Caco-2 (cell line): ENCODE measurements around the gene PTGIR. TPM values are rescaled to one million over a fixed set of nuclear protein-coding genes. Genes with fewer than 3 reads are reported as not detected.

Source experiments
- BruUV-seq: library from RNA; stranded (reverse); fragments of 400-500 nt; replicated peaks from 2 replicates; lab custom pipeline; 2021; lab: Mats Ljungman, UMichigan
- CTCF ChIA-PET: fragments of 300-600 bp; sonication (Branson Sonifier 250); formaldehyde crosslinking; loops from one replicate; lab custom pipeline; 2022; ENCODE audit warnings: antibody characterized with exemption; lab: Charles Lee
- POLR2A ChIA-PET: fragments of 300-600 bp; sonication (Branson Sonifier 250); formaldehyde crosslinking; loops from one replicate; lab custom pipeline; 2022; ENCODE audit warnings: antibody characterized with exemption; lab: Charles Lee
- DNase-seq, 2 experiments: peaks; one replicate each; pipeline versions ENCODE4 v3.0.0 to v3.0.0-alpha.2; 2020 to 2022
- H3K27me3 ChIP-seq: replicated peaks from 2 replicates; pipeline ENCODE4 v1.6.0; 2011; ENCODE audit warnings: low read length; ENCODE audit not compliant: control insufficient read depth, insufficient read depth
- H3K36me3 ChIP-seq: 2 replicates; pipeline ENCODE4 v1.5.1; 2011; ENCODE audit warnings: low read length; ENCODE audit not compliant: control insufficient read depth, insufficient read depth
- H3K4me1 ChIP-seq: fragments of 250-450 bp; sonication (Bioruptor Pico); 2 replicates; pipeline ENCODE4 v1.5.1; 2020; ENCODE audit warnings: mild to moderate bottlenecking
- H3K4me3 ChIP-seq: 2 replicates; pipeline ENCODE4 v1.5.1; 2011; ENCODE audit warnings: low read depth, mild to moderate bottlenecking, control low read depth, low read length
- H3K9me3 ChIP-seq: fragments of 250-450 bp; sonication (Bioruptor Pico); 2 replicates; pipeline ENCODE4 v1.5.1; 2020; ENCODE audit warnings: mild to moderate bottlenecking, moderate library complexity
- H3K27ac Mint-ChIP-seq: one replicate; pipeline ENCODE4 v1.8.0; 2022; ENCODE audit warnings: mixed read lengths; ENCODE audit not compliant: unreplicated experiment
- H3K27me3 Mint-ChIP-seq: one replicate; pipeline ENCODE4 v1.8.0; 2022; ENCODE audit warnings: mixed read lengths; ENCODE audit not compliant: insufficient read depth, unreplicated experiment
- H3K36me3 Mint-ChIP-seq: one replicate; pipeline ENCODE4 v1.8.0; 2022; ENCODE audit warnings: mild to moderate bottlenecking, mixed read lengths; ENCODE audit not compliant: insufficient read depth, unreplicated experiment
- H3K4me1 Mint-ChIP-seq: one replicate; pipeline ENCODE4 v1.8.0; 2022; ENCODE audit warnings: low read depth, mixed read lengths; ENCODE audit not compliant: unreplicated experiment
- H3K4me3 Mint-ChIP-seq: one replicate; pipeline ENCODE4 v1.8.0; 2022; ENCODE audit warnings: mild to moderate bottlenecking, moderate library complexity, mixed read lengths; ENCODE audit not compliant: unreplicated experiment
- H3K9me3 Mint-ChIP-seq: one replicate; pipeline ENCODE4 v1.8.0; 2022; ENCODE audit warnings: mixed read lengths; ENCODE audit not compliant: unreplicated experiment
- intact Hi-C: fragments of 100-400 bp; cut with micrococcal nuclease; formaldehyde crosslinking; loops from one replicate; pipeline ENCODE4 v1.10.0; 2022; ENCODE audit not compliant: unreplicated experiment
- total RNA-seq: library from RNA; stranded (reverse); gene quantifications from 2 replicates; pipeline ENCODE4 v1.2.3, GENCODE V29; 2022
- TF ChIP-seq, protein P1 (sequence below), 2 experiments: fragments of 200-600 bp in 1 of 2; IDR thresholded peaks; 1 replicate in 1 of 2; 2 replicates in 1 of 2; pipeline versions ENCODE4 v1.5.1 to v1.8.0; 2011 to 2022; ENCODE audit warnings: antibody characterized with exemption in 1 of 2, control low read depth in 1 of 2, inconsistent platforms in 1 of 2, low read depth in 1 of 2, low read length in 1 of 2, mild to moderate bottlenecking in 1 of 2, moderate library complexity in 1 of 2; ENCODE audit not compliant: insufficient read depth in 1 of 2, severe bottlenecking in 1 of 2, unreplicated experiment in 1 of 2

PTGIR gene
- total RNA-seq, 1 experiment from 2014 or later: not detected

DNA sequence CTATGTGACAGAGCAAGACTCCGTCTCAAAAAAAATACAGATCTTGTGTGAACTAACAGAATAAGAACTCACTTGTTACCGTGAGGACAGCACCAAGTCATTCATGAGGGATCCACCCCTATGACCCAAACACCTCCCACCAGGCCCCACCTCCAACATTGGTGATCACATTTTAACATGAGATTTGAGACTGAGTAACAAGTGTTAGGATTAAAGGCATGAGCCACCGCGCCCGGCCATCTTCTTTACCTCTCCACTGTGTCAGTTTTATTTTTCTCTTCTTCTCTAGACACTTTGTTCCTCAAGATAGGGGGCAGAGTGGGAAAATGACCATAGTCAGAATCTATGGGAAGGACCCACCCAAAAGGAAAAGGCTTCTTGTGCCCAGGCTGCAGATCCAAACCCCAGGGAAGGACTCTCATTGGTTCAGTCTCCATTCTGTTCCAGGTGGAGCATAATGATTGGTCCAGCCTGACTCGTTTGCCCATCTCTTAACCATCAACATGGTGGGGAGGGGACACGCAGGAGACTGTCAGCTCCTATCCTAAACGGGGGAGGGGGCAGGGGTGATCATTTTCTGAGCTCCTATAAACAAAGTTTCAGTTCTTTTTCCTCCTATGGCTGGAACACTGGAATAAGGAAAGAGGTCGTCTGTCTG, 25.0 kb downstream of the PTGIR start:
- Mint-ChIP-seq H3K9me3 (no peaks in the 10 kb centered on the region), H3K36me3 (peaks cover 32% of the 10 kb centered on the region), H3K4me1 (no peaks in the 10 kb centered on the region), H3K4me3 (peak overlapping the region; percentile 94), H3K27ac (peak overlapping the region; percentile 100), H3K27me3 (no peaks in the 10 kb centered on the region)
- peak overlapping the region; percentile 89 for H3K4me3 ChIP-seq
- no peaks in the 10 kb centered on the region; the same call in 1 of the 2 replicates for H3K27me3 ChIP-seq
- no peaks in the 10 kb centered on the region for H3K9me3 ChIP-seq
- ChIA-PET POLR2A (interaction anchor here (0.8 to 1.3 kb wide), 2 partner anchors 11 to 114 kb away, joined by 4 to 6 read pairs; no protein-coding TSS in a partner anchor), CTCF (interaction anchor here (0.6 to 6.2 kb wide), 8 partner anchors 11 to 82 kb away, joined by 3 to 42 read pairs (median 5); partner anchors contain the start of gene DACT3)
- H3K36me3 ChIP-seq: no peaks in the 10 kb centered on the region
- DNase-seq: no peak
- TF ChIP-seq, protein P1, sequence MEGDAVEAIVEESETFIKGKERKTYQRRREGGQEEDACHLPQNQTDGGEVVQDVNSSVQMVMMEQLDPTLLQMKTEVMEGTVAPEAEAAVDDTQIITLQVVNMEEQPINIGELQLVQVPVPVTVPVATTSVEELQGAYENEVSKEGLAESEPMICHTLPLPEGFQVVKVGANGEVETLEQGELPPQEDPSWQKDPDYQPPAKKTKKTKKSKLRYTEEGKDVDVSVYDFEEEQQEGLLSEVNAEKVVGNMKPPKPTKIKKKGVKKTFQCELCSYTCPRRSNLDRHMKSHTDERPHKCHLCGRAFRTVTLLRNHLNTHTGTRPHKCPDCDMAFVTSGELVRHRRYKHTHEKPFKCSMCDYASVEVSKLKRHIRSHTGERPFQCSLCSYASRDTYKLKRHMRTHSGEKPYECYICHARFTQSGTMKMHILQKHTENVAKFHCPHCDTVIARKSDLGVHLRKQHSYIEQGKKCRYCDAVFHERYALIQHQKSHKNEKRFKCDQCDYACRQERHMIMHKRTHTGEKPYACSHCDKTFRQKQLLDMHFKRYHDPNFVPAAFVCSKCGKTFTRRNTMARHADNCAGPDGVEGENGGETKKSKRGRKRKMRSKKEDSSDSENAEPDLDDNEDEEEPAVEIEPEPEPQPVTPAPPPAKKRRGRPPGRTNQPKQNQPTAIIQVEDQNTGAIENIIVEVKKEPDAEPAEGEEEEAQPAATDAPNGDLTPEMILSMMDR (IDR thresholded peaks at IDR 0.05; ENCODE audit: insufficient read depth in 1 of 2, low read depth in 1 of 2, low read length in 1 of 2, severe bottlenecking in 1 of 2, unreplicated experiment in 1 of 2): no peak
- BruUV-seq: no TSS peak
- peaks cover 14% of the 10 kb centered on the region for H3K4me1 ChIP-seq
- intact Hi-C loops: loop anchor here (1.0 kb wide), 1 partner anchor 29 kb away; no protein-coding TSS in a partner anchor

DNA sequence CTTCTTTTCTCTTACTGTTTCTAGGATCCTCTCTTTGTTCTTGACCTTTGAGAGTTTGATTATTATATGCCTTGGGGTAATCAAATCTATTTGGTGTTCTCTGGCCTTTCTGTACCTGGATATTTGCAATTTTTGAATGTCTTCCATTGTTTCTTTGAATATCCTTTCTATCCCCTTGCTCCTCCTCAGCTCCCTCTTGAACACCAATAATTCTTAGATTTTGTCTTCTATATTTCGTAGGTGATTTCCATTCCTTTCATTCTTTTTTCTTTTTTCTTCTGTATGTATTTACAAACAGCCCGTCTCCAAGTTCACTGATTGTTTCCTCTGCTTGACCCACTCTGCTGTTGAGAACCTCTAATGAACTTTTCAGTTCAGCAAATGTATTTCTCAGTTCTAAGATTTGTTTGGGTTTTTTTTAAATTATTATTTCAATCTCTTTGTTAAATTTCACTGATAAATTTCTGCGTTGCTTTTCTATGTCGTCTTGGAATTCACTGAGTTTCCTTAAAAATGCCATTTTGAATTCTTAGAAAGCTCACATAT, 26.4 kb downstream of the PTGIR start:
- TF ChIP-seq, protein P1 (IDR thresholded peaks at IDR 0.05; ENCODE audit: insufficient read depth in 1 of 2, low read depth in 1 of 2, low read length in 1 of 2, severe bottlenecking in 1 of 2, unreplicated experiment in 1 of 2): no peak
- DNase-seq: no peak
- Histone ChIP-seq H3K4me3 (no peak overlapping the region), H3K36me3 (no peaks in the 10 kb centered on the region), H3K9me3 (no peaks in the 10 kb centered on the region), H3K27me3 (no peaks in the 10 kb centered on the region; the same call in 1 of the 2 replicates), H3K4me1 (peaks cover 5% of the 10 kb centered on the region)
- no peaks in the 10 kb centered on the region for H3K27me3 Mint-ChIP-seq
- no peak overlapping the region for H3K4me3 Mint-ChIP-seq
- no peak overlapping the region for H3K27ac Mint-ChIP-seq
- H3K36me3 Mint-ChIP-seq: peaks cover 22% of the 10 kb centered on the region
- no peaks in the 10 kb centered on the region for H3K4me1 Mint-ChIP-seq
- POLR2A ChIA-PET: no interaction called here
- CTCF ChIA-PET: interaction anchor here (6.2 kb wide), 1 partner anchor 16 kb away, joined by 42 read pairs; no protein-coding TSS in a partner anchor
- no TSS peak for BruUV-seq
- H3K9me3 Mint-ChIP-seq: no peaks in the 10 kb centered on the region
- intact Hi-C loops: no loop called here

GRCh38 chr19:46596008-46596407, 28.9 kb downstream of the PTGIR start:
- Mint-ChIP-seq H3K36me3 (peaks cover 14% of the 10 kb centered on the region), H3K4me1 (no peaks in the 10 kb centered on the region), H3K27ac (no peak overlapping the region), H3K27me3 (no peaks in the 10 kb centered on the region), H3K9me3 (no peaks in the 10 kb centered on the region), H3K4me3 (no peak overlapping the region)
- POLR2A ChIA-PET: no interaction called here
- Histone ChIP-seq H3K4me1 (peaks cover 4% of the 10 kb centered on the region), H3K27me3 (no peaks in the 10 kb centered on the region; the same call in 1 of the 2 replicates), H3K4me3 (no peak overlapping the region), H3K36me3 (no peaks in the 10 kb centered on the region), H3K9me3 (no peaks in the 10 kb centered on the region)
- intact Hi-C loops: no loop called here
- DNase-seq: no peak
- CTCF ChIA-PET: interaction anchor here (0.7 kb wide), 1 partner anchor 145 kb away, joined by 13 read pairs; no protein-coding TSS in a partner anchor
- BruUV-seq: no TSS peak
- TF ChIP-seq, protein P1 (IDR thresholded peaks at IDR 0.05; ENCODE audit: insufficient read depth in 1 of 2, low read depth in 1 of 2, low read length in 1 of 2, severe bottlenecking in 1 of 2, unreplicated experiment in 1 of 2): no peak
